Measurements from ENCODE around the gene ZNF304.

- TF ChIP-seq POLR2A (IDR thresholded peaks at IDR 0.05) (no peak), CTCF (IDR thresholded peaks at IDR 0.05) (no peak)
Measured at GRCh38 chr19:57334191-57334590, 16.9 kb upstream of the ZNF304 start.
